ENCODE data around the gene CHD3. TPM values are rescaled to one million over a fixed set of nuclear protein-coding genes. Genes with fewer than 3 reads are reported as not detected.

Gene CHD3
- total and polyA plus RNA-seq, 3 donors from 2014 or later = 62.3 to 123 (median 111) TPM

- intact Hi-C loops (cut with DNase I; ENCODE audit: low total_unique reads) = loop anchor here (5.0 kb wide), 1 partner anchor 311 kb away; the partner anchor contains the start of gene PER1
Observed at GRCh38 chr17:7840875-7841274, 47.7 kb upstream of the CHD3 start.

GRCh38 chr17:7841396-7841914 lies 47.1 kb upstream of the CHD3 start:
- Histone ChIP-seq H3K9me3 (no peaks in the 10 kb centered on the region), H3K27ac (peak overlapping the region; percentile 97), H3K4me1 (peaks cover 52% of the 10 kb centered on the region), H3K36me3 (ENCODE audit: low read depth, missing control alignments) (no peaks in the 10 kb centered on the region), H3K4me3 (peak overlapping the region; percentile 77 to 97), H3K27me3 (no peaks in the 10 kb centered on the region)
- peak; percentile 83 for DNase-seq
- 1 to 3% methylated on average over 25 to 30 of the region's 34 CpGs for WGBS, 2 donors
- intact Hi-C loops (cut with DNase I; ENCODE audit: low total_unique reads) = loop anchor here (5.0 kb wide), 1 partner anchor 311 kb away; the partner anchor contains the start of gene PER1
- no peak for TF ChIP-seq CTCF (IDR thresholded peaks at IDR 0.05)
- no peak for TF ChIP-seq POLR2A (IDR thresholded peaks at IDR 0.05)

More at GRCh38 chr17:7840875-7841274, 47.7 kb upstream of the CHD3 start:
- TF ChIP-seq CTCF (IDR thresholded peaks at IDR 0.05) (no peak), POLR2A (IDR thresholded peaks at IDR 0.05) (no peak)
- no peaks in the 10 kb centered on the region for H3K9me3 ChIP-seq
- H3K27ac ChIP-seq = peak overlapping the region; percentile 97
- no peaks in the 10 kb centered on the region for H3K27me3 ChIP-seq
- 53 to 63% methylated on average over 1 of the region's 1 CpG for WGBS, 2 donors
- H3K36me3 ChIP-seq (ENCODE audit: low read depth, missing control alignments) = no peaks in the 10 kb centered on the region
- H3K4me1 ChIP-seq = peaks cover 52% of the 10 kb centered on the region
- DNase-seq = no peak
- peak overlapping the region in 1 of 2 donors; percentile 97 for H3K4me3 ChIP-seq

GRCh38 chr17:7841915-7842379 lies 46.6 kb upstream of the CHD3 start:
- 0% methylated on average over 11 to 42 of the region's 46 CpGs for whole genome bisulfite sequencing, 2 donors
- peak overlapping the region; percentile 97 for H3K27ac ChIP-seq
- H3K9me3 ChIP-seq = no peaks in the 10 kb centered on the region
- H3K27me3 ChIP-seq = no peaks in the 10 kb centered on the region
- DNase-seq = peak; percentile 93
- H3K4me3 ChIP-seq = peak overlapping the region; percentile 77 to 97
- TF ChIP-seq POLR2A (IDR thresholded peaks at IDR 0.05) = no peak
- TF ChIP-seq CTCF (IDR thresholded peaks at IDR 0.05) = peak in 1 of 3 experiments; percentile 5
- peaks cover 50% of the 10 kb centered on the region for H3K4me1 ChIP-seq
- intact Hi-C loops (cut with DNase I; ENCODE audit: low total_unique reads) = loop anchor here (5.0 kb wide), 1 partner anchor 310 kb away; the partner anchor contains the start of gene PER1
- no peaks in the 10 kb centered on the region for H3K36me3 ChIP-seq (ENCODE audit: low read depth, missing control alignments)

GRCh38 chr17:7842380-7843256 lies 46.0 kb upstream of the CHD3 start:
- intact Hi-C loops (cut with DNase I; ENCODE audit: low total_unique reads) = loop anchor here (5.0 kb wide), 1 partner anchor 310 kb away; the partner anchor contains the start of gene PER1
- peaks cover 43% of the 10 kb centered on the region for H3K4me1 ChIP-seq

More at GRCh38 chr17:7842380-7843256, 46.0 kb upstream of the CHD3 start:
- Histone ChIP-seq H3K36me3 (ENCODE audit: low read depth, missing control alignments) (no peaks in the 10 kb centered on the region), H3K9me3 (no peaks in the 10 kb centered on the region), H3K4me3 (peak overlapping the region; percentile 77 to 97), H3K27ac (peak overlapping the region; percentile 97), H3K27me3 (no peaks in the 10 kb centered on the region)
- TF ChIP-seq POLR2A (IDR thresholded peaks at IDR 0.05) (no peak), CTCF (IDR thresholded peaks at IDR 0.05) (no peak)
- WGBS, 2 donors = 0% methylated on average over 36 to 46 of the region's 47 CpGs
- peak; percentile 65 for DNase-seq
